GM12878 (cell line): ENCODE results near the gene B3GNT8. TPM values are rescaled to one million over a fixed set of nuclear protein-coding genes. Genes with fewer than 3 reads are reported as not detected.

ENCODE experiments used
- ATAC-seq: fragments of 200-7000 bp; cut with Tn5 transposase; 3 replicates; pipeline ENCODE4 v1.9.1; 2020; ENCODE audit warnings: mild to moderate bottlenecking, moderate library complexity
- BruUV-seq: library from RNA; stranded (reverse); fragments of 400-500 nt; replicated peaks from 2 replicates; lab custom pipeline; 2021; lab: Mats Ljungman, UMichigan
- CTCF ChIA-PET: fragments of 300-600 bp; sonication (Branson Sonifier 250); formaldehyde crosslinking; extraction: SDS; loops from one replicate; lab custom pipeline; 2021; ENCODE audit warnings: inconsistent platforms; lab: Yijun Ruan, JAX
- POLR2A ChIA-PET: fragments of 350-600 bp; formaldehyde crosslinking; extraction: SDS; loops from one replicate; lab custom pipeline; 2021; ENCODE audit warnings: inconsistent platforms; lab: Charles Lee
- RAD21 ChIA-PET: fragments of 300-600 bp; sonication (Branson Sonifier 250); formaldehyde crosslinking; loops from one replicate; lab custom pipeline; 2023; ENCODE audit warnings: antibody characterized with exemption; ENCODE audit not compliant: unreplicated experiment; lab: Charles Lee
- SMC1A ChIA-PET: fragments of 300-600 bp; sonication (Branson Sonifier 250); formaldehyde crosslinking; loops from one replicate; lab custom pipeline; 2023; ENCODE audit not compliant: unreplicated experiment, uncharacterized antibody; lab: Charles Lee
- DNase-seq: peaks from one replicate; pipeline ENCODE4 v3.0.0-alpha.2; 2011; ENCODE audit warnings: low read depth, low spot score
- FAIRE-seq: peaks from 3 replicates; lab custom pipeline; 2011; peaks lifted over from hg19 to GRCh38; lab: Jason Lieb, UNC
- H2AFZ ChIP-seq: 2 replicates; pipeline ENCODE4 v1.6.0; 2011; ENCODE audit warnings: low read depth, low read length, control low read depth; ENCODE audit not compliant: control insufficient read depth
- H3K27ac ChIP-seq: 2 replicates; pipeline ENCODE4 v1.5.1; 2011; ENCODE audit warnings: control low read depth; ENCODE audit not compliant: control insufficient read depth, insufficient read depth
- H3K27me3 ChIP-seq, 2 experiments: replicated peaks in 1 of 2; 2 replicates each; pipeline versions ENCODE4 v1.6.0 to v1.6.1; 2011; ENCODE audit warnings: low read length in 1 of 2; ENCODE audit not compliant: control insufficient read depth in 2 of 2, insufficient read depth in 2 of 2
- H3K36me3 ChIP-seq, 2 experiments: 2 replicates each; pipeline ENCODE4 v1.5.1; 2011; ENCODE audit warnings: low read length in 1 of 2; ENCODE audit not compliant: control insufficient read depth in 2 of 2, insufficient read depth in 2 of 2
- H3K4me1 ChIP-seq: 2 replicates; pipeline ENCODE4 v1.6.1; 2011; ENCODE audit warnings: mild to moderate bottlenecking, low read length, moderate library complexity, mixed read lengths; ENCODE audit not compliant: control insufficient read depth, insufficient read depth
- H3K4me2 ChIP-seq: 2 replicates; pipeline ENCODE4 v1.6.0; 2011; ENCODE audit warnings: control low read depth; ENCODE audit not compliant: control insufficient read depth, insufficient read depth
- H3K4me3 ChIP-seq: fragments of 200-600 bp; sonication (generic); 2 replicates; pipeline ENCODE4 v1.5.1; 2016
- H3K79me2 ChIP-seq: 2 replicates; pipeline ENCODE4 v1.6.0; 2011; ENCODE audit warnings: low read length; ENCODE audit not compliant: control insufficient read depth, insufficient read depth
- H3K9ac ChIP-seq: 2 replicates; pipeline ENCODE4 v1.8.0; 2011; ENCODE audit warnings: low read length, control low read depth, mixed read lengths; ENCODE audit not compliant: control insufficient read depth, insufficient read depth
- H3K9me3 ChIP-seq: replicated peaks from 3 replicates; pipeline ENCODE4 v1.5.1; 2011; ENCODE audit warnings: mild to moderate bottlenecking, low read length; ENCODE audit not compliant: control insufficient read depth, insufficient read depth
- H4K20me1 ChIP-seq: 2 replicates; pipeline ENCODE4 v1.6.0; 2011; ENCODE audit not compliant: control insufficient read depth, insufficient read depth
- ETV6 ChIP-seq, 2 experiments: fragments of 450-650 bp in 1 of 2; IDR thresholded peaks in 1 of 2; conservative IDR thresholded peaks in 1 of 2; 2 replicates each; pipeline ENCODE4 v1.6.1; 2014; ENCODE audit warnings: antibody characterized with exemption in 1 of 2, borderline replicate concordance in 1 of 2, low read depth in 1 of 2, mild to moderate bottlenecking in 1 of 2, moderate library complexity in 1 of 2
- HDGF ChIP-seq: fragments of 450-650 bp; IDR thresholded peaks from 2 replicates; pipeline ENCODE4 v1.6.1; 2016; ENCODE audit warnings: antibody characterized with exemption
- KLF5 ChIP-seq: fragments of 450-650 bp; IDR thresholded peaks from 2 replicates; pipeline ENCODE4 v1.6.1; 2014; ENCODE audit warnings: mild to moderate bottlenecking; ENCODE audit not compliant: partially characterized antibody
- NFIC ChIP-seq: IDR thresholded peaks from 2 replicates; pipeline ENCODE4 v1.6.1; 2012; ENCODE audit warnings: low read depth, mild to moderate bottlenecking, inconsistent platforms, low read length, moderate library complexity
- NR2F1 ChIP-seq: fragments of 450-650 bp; conservative IDR thresholded peaks from 2 replicates; pipeline ENCODE4 v1.6.1; 2017; ENCODE audit warnings: mild to moderate bottlenecking
- PAX8 ChIP-seq: fragments of 450-650 bp; IDR thresholded peaks from 2 replicates; pipeline ENCODE4 v1.6.1; 2017; ENCODE audit warnings: mild to moderate bottlenecking, moderate library complexity
- PML ChIP-seq: IDR thresholded peaks from 2 replicates; pipeline ENCODE4 v1.6.1; 2012; ENCODE audit warnings: low read length, inconsistent platforms
- RELA ChIP-seq: fragments of 450-650 bp; IDR thresholded peaks from 2 replicates; pipeline ENCODE4 v1.8.0; 2014; ENCODE audit warnings: borderline replicate concordance; ENCODE audit not compliant: partially characterized antibody
- SIX5 ChIP-seq: IDR thresholded peaks from 2 replicates; pipeline ENCODE4 v1.6.1; 2011; ENCODE audit warnings: mild to moderate bottlenecking, low read depth, low read length, moderate library complexity; ENCODE audit not compliant: severe bottlenecking
- SMC3 ChIP-seq: IDR thresholded peaks from 2 replicates; pipeline ENCODE4 v1.6.1; 2011; ENCODE audit warnings: low read length, improper control_type of control experiment, borderline replicate concordance
- SPI1 ChIP-seq: IDR thresholded peaks from 2 replicates; pipeline ENCODE4 v1.6.1; 2011; ENCODE audit warnings: low read depth, mild to moderate bottlenecking, low read length, moderate library complexity, borderline replicate concordance; ENCODE audit not compliant: insufficient read depth
- SREBF1 ChIP-seq: IDR thresholded peaks from 2 replicates; pipeline ENCODE4 v1.6.1; 2012; ENCODE audit warnings: mild to moderate bottlenecking, low read length
- SRF ChIP-seq, 2 experiments: IDR thresholded peaks; 2 replicates each; pipeline ENCODE4 v1.6.1; 2011; ENCODE audit warnings: low read depth in 2 of 2, low read length in 2 of 2, mild to moderate bottlenecking in 1 of 2, moderate library complexity in 1 of 2
- STAT1 ChIP-seq: fragments of 450-650 bp; conservative IDR thresholded peaks from 2 replicates; pipeline ENCODE4 v1.6.1; 2014; ENCODE audit warnings: antibody characterized with exemption, mild to moderate bottlenecking
- TARDBP ChIP-seq: IDR thresholded peaks from 2 replicates; pipeline ENCODE4 v1.6.1; 2016; ENCODE audit warnings: borderline replicate concordance
- TCF7 ChIP-seq: IDR thresholded peaks from 2 replicates; pipeline ENCODE4 v1.6.1; 2014; ENCODE audit warnings: antibody characterized with exemption, borderline replicate concordance
- WGBS: methylation state at CpG from one replicate; pipeline ENCODE4 v1.1.6; 2016; ENCODE audit warnings: low lambda C conversion rate; ENCODE audit not compliant: insufficient replicate concordance, insufficient coverage; ENCODE audit errors: missing lambda C conversion rate; 5-methylcytosine and 5-hydroxymethylcytosine counted together
- in situ Hi-C: fragments of 300-500 bp; cut with MboI; formaldehyde crosslinking; loops from 9 replicates; pipeline ENCODE4 v1.14.3; 2018; ENCODE audit warnings: mixed read lengths
- intact Hi-C: fragments of 100-400 bp; cut with micrococcal nuclease; formaldehyde crosslinking; loops from one replicate; pipeline ENCODE4 v1.14.2; 2022; ENCODE audit not compliant: unreplicated experiment
- polyA plus RNA-seq, 11 experiments: library from polyadenylated mRNA; depleted of rRNA in 4 of 11; unstranded in 6 of 11; stranded (reverse) in 5 of 11; fragments of >200 nt; fragmentation: Nextera tagmentation in 4 of 11; fragmentation: Illumina TruSeq in 1 of 11; extraction: Ambion mirVana in 4 of 11; extraction: Trizol in 1 of 11; gene quantifications; 1 replicate in 1 of 11; 2 replicates in 10 of 11; pipeline versions ENCODE4 v1.2.1 to v1.2.3, GENCODE V29; 2011 to 2016; ENCODE audit warnings: inconsistent platforms in 2 of 11, missing spikeins in 2 of 11, low read depth in 1 of 11
- total RNA-seq, 4 experiments: library from RNA; depleted of rRNA in 3 of 4; stranded (reverse); fragments of >200 nt in 3 of 4; fragmentation: Illumina TruSeq in 1 of 4; extraction: Trizol in 1 of 4; gene quantifications; 2 replicates each; pipeline versions ENCODE4 v1.2.1 to v1.2.3, GENCODE V29; 2013 to 2021
- TF ChIP-seq, protein P1 (sequence below): fragments of 450-650 bp; IDR thresholded peaks from 2 replicates; pipeline ENCODE4 v1.6.1; 2016; ENCODE audit warnings: mild to moderate bottlenecking
- TF ChIP-seq, protein P2 (sequence below), 3 experiments: IDR thresholded peaks in 2 of 3; conservative IDR thresholded peaks in 1 of 3; 2 replicates each; pipeline ENCODE4 v1.5.1; 2011; ENCODE audit warnings: low read depth in 3 of 3, low read length in 3 of 3, mild to moderate bottlenecking in 3 of 3, control low read depth in 2 of 3, moderate library complexity in 2 of 3, inconsistent platforms in 1 of 3, mixed read lengths in 1 of 3; ENCODE audit not compliant: control insufficient read depth in 2 of 3, insufficient read depth in 1 of 3; ENCODE audit errors: extremely low read depth in 1 of 3

Gene B3GNT8
- total and polyA plus RNA-seq, 10 of the 15 experiments (the other 5 are each of a cell fraction or from before 2014, with no cell fraction given), result 0.06 to 1.2 (median 0.31) TPM; not detected in 4

DNA sequence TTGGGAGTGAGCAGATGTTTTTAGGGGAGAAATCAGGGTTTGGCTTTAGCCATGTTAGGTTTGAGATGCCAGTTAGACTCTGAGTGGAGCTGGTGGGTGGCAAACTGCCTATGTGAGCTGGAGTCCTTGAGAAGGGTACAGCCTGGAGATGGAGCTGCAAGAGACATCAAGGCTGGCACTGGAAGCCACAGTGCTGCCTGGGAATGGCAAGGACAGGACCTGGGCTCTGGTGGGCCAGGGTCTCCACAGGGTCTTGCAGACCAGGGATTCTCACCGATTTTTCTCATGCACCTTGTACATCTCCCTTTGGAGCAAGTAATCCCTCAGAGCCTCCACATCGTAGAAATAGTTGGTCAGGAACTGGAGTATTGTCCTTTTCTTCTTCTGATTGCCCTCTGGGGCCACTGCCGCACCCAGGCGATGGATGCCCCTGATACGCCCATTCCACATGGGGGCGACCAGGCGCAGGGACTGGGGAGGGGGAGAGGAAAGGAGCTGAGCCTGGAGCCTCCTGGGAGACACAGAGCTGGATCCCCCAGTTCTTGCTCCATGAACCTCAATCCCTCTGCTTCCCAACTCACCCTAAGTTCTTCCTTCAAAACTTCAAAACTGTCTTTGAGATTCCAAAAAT is 10.9 kb upstream of the B3GNT8 start:
- no peak for FAIRE-seq
- SMC1A ChIA-PET, result interaction anchor here (0.7 to 1.2 kb wide), 2 partner anchors 11 to 28 kb away, joined by 3 to 4 read pairs; no protein-coding TSS in a partner anchor

DNA sequence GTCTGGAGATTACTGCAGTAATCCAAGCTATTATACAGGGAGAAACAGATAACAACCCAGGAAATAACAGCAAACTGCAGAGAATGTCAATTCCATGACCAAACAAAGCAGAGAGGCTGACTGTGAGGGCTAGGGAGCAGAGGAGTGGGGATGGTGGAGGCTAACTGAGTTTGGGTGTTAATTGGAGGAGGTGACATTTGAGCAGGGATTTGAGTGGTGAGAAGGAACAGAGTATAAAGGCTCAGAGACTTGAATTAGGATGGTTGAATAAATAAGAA is 9.4 kb upstream of the B3GNT8 start:
- DNase-seq, result no peak
- SMC1A ChIA-PET, result interaction anchor here (0.6 to 1.7 kb wide), 2 partner anchors 12 to 226 kb away, joined by 3 to 4 read pairs; no protein-coding TSS in a partner anchor
- no TSS peak for BruUV-seq
- Histone ChIP-seq H4K20me1 (no peaks in the 10 kb centered on the region), H3K36me3 (peaks cover 9 to 10% of the 10 kb centered on the region in 2 experiments; a peak in 3 of 4 replicates), H3K9me3 (no peaks in the 10 kb centered on the region), H3K4me2 (no peak overlapping the region), H3K9ac (no peak overlapping the region), H3K27me3 (no peaks in the 10 kb centered on the region), H2AFZ (no peak overlapping the region), H3K27ac (no peak overlapping the region), H3K4me3 (no peak overlapping the region), H3K4me1 (no peaks in the 10 kb centered on the region), H3K79me2 (peaks cover 2% of the 10 kb centered on the region)
- POLR2A ChIA-PET, result interaction anchor here (0.5 kb wide), 1 partner anchor 119 kb away, joined by 5 read pairs; no protein-coding TSS in a partner anchor
- RAD21 ChIA-PET, result interaction anchor here (0.6 kb wide), 1 partner anchor 75 kb away, joined by 3 read pairs; no protein-coding TSS in a partner anchor
- CTCF ChIA-PET, result interaction anchor here (0.6 to 1.6 kb wide), 4 partner anchors 13 to 232 kb away, joined by 3 read pairs; no protein-coding TSS in a partner anchor
- FAIRE-seq, result no peak
- no peak for ATAC-seq
- intact Hi-C loops, result loop anchor here (5.0 kb wide), 1 partner anchor 234 kb away; no protein-coding TSS in a partner anchor
- in situ Hi-C loops, result no loop called here
- TF ChIP-seq HDGF (no peak), SPI1 (no peak), STAT1 (no peak), SIX5 (no peak), TCF7 (no peak), NR2F1 (no peak), ETV6 (conservative IDR thresholded peaks at IDR 0.05 in 1 of 2, IDR thresholded peaks at IDR 0.05 in 1 of 2; ENCODE audit: borderline replicate concordance in 1 of 2, low read depth in 1 of 2) (no peak), RELA (no peak)
- TF ChIP-seq, protein P1, sequence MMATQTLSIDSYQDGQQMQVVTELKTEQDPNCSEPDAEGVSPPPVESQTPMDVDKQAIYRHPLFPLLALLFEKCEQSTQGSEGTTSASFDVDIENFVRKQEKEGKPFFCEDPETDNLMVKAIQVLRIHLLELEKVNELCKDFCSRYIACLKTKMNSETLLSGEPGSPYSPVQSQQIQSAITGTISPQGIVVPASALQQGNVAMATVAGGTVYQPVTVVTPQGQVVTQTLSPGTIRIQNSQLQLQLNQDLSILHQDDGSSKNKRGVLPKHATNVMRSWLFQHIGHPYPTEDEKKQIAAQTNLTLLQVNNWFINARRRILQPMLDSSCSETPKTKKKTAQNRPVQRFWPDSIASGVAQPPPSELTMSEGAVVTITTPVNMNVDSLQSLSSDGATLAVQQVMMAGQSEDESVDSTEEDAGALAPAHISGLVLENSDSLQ, result no peak
- TF ChIP-seq, protein P2, sequence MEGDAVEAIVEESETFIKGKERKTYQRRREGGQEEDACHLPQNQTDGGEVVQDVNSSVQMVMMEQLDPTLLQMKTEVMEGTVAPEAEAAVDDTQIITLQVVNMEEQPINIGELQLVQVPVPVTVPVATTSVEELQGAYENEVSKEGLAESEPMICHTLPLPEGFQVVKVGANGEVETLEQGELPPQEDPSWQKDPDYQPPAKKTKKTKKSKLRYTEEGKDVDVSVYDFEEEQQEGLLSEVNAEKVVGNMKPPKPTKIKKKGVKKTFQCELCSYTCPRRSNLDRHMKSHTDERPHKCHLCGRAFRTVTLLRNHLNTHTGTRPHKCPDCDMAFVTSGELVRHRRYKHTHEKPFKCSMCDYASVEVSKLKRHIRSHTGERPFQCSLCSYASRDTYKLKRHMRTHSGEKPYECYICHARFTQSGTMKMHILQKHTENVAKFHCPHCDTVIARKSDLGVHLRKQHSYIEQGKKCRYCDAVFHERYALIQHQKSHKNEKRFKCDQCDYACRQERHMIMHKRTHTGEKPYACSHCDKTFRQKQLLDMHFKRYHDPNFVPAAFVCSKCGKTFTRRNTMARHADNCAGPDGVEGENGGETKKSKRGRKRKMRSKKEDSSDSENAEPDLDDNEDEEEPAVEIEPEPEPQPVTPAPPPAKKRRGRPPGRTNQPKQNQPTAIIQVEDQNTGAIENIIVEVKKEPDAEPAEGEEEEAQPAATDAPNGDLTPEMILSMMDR (IDR thresholded peaks at IDR 0.05 in 2 of 3, conservative IDR thresholded peaks at IDR 0.05 in 1 of 3; ENCODE audit: control insufficient read depth in 2 of 3, extremely low read depth in 1 of 3, insufficient read depth in 1 of 3, low read depth in 3 of 3, low read length in 3 of 3), result no peak

More for the DNA sequence above, 10.9 kb upstream of the B3GNT8 start:
- Histone ChIP-seq H3K79me2 (peaks cover 2% of the 10 kb centered on the region), H3K4me3 (no peak overlapping the region), H3K4me1 (no peaks in the 10 kb centered on the region), H3K36me3 (peaks cover 2% of the 10 kb centered on the region in 2 experiments; a peak in 3 of 4 replicates), H3K4me2 (no peak overlapping the region; the same call in 1 of the 2 replicates), H3K27ac (no peak overlapping the region), H4K20me1 (no peaks in the 10 kb centered on the region), H2AFZ (no peak overlapping the region), H3K9me3 (no peaks in the 10 kb centered on the region), H3K27me3 (no peaks in the 10 kb centered on the region), H3K9ac (no peak overlapping the region)
- in situ Hi-C loops (no loop called here), intact Hi-C loops (loop anchor here (5.0 kb wide), 1 partner anchor 236 kb away; no protein-coding TSS in a partner anchor)
- 95% methylated on average over 7 of the region's 7 CpGs for WGBS
- POLR2A ChIA-PET, result interaction anchor here (0.5 to 0.6 kb wide), 2 partner anchors 84 to 304 kb away, joined by 3 to 5 read pairs; no protein-coding TSS in a partner anchor
- no peak for ATAC-seq
- CTCF ChIA-PET, result interaction anchor here (0.7 to 3.3 kb wide), 4 partner anchors 9 to 131 kb away, joined by 3 to 19 read pairs (median 4); no protein-coding TSS in a partner anchor
- no TSS peak for BruUV-seq
- RAD21 ChIA-PET, result interaction anchor here (1.2 kb wide), 1 partner anchor 9 kb away, joined by 4 read pairs; no protein-coding TSS in a partner anchor
- no peak for DNase-seq
- TF ChIP-seq PAX8 (no peak), TCF7 (no peak), TARDBP (no peak), NFIC (no peak), SRF (IDR thresholded peaks at IDR 0.05; ENCODE audit: low read depth in 2 of 2, low read length in 2 of 2) (no peak), SMC3 (no peak), PML (no peak), SREBF1 (no peak), KLF5 (no peak)
